ENCODE results near the gene PRDX5. TPM values are rescaled to one million over a fixed set of nuclear protein-coding genes. Genes with fewer than 3 reads are reported as not detected.

PRDX5 gene
- total RNA-seq, 1 experiment from 2014 or later: 165 TPM

GRCh38 chr11:64349404-64349803, 31.5 kb downstream of the PRDX5 start:
- BruUV-seq (replicated peaks): no TSS peak
- H3K4me3 Mint-ChIP-seq (ENCODE audit: low read depth, unreplicated experiment): no peak overlapping the region
- no peaks in the 10 kb centered on the region for H3K27me3 Mint-ChIP-seq (ENCODE audit: unreplicated experiment)
- peaks cover 9% of the 10 kb centered on the region for H3K4me1 Mint-ChIP-seq (ENCODE audit: low read depth, unreplicated experiment)
- intact Hi-C loops (cut with micrococcal nuclease; ENCODE audit: unreplicated experiment): no loop called here
- CTCF ChIA-PET: interaction anchor here (0.6 to 1.5 kb wide), 2 partner anchors 8 to 26 kb away, joined by 3 to 5 read pairs; no protein-coding TSS in a partner anchor
- no peak for DNase-seq
- no peak overlapping the region for H3K27ac Mint-ChIP-seq (ENCODE audit: unreplicated experiment)
- H3K9me3 Mint-ChIP-seq (ENCODE audit: low read depth, unreplicated experiment): no peaks in the 10 kb centered on the region
- no peak for TF ChIP-seq CTCF (IDR thresholded peaks at IDR 0.05; ENCODE audit: unreplicated experiment)
- H3K36me3 Mint-ChIP-seq (ENCODE audit: insufficient read depth, unreplicated experiment): no peaks in the 10 kb centered on the region

- Mint-ChIP-seq H3K9me3 (ENCODE audit: low read depth, unreplicated experiment) (no peaks in the 10 kb centered on the region), H3K4me3 (ENCODE audit: low read depth, unreplicated experiment) (no peak overlapping the region), H3K4me1 (ENCODE audit: low read depth, unreplicated experiment) (peaks cover 9% of the 10 kb centered on the region), H3K27me3 (ENCODE audit: unreplicated experiment) (no peaks in the 10 kb centered on the region), H3K27ac (ENCODE audit: unreplicated experiment) (no peak overlapping the region), H3K36me3 (ENCODE audit: insufficient read depth, unreplicated experiment) (no peaks in the 10 kb centered on the region)
- intact Hi-C loops (cut with micrococcal nuclease; ENCODE audit: unreplicated experiment): no loop called here
- DNase-seq: no peak
- no peak for TF ChIP-seq CTCF (IDR thresholded peaks at IDR 0.05; ENCODE audit: unreplicated experiment)
- CTCF ChIA-PET: interaction anchor here (4.6 kb wide), 1 partner anchor 34 kb away, joined by 168 read pairs; the partner anchor contains the start of genes PRDX5 and TRMT112
- no TSS peak for BruUV-seq (replicated peaks)
Observed at GRCh38 chr11:64351136-64351631, 33.3 kb downstream of the PRDX5 start.

- H3K9me3 Mint-ChIP-seq (ENCODE audit: low read depth, unreplicated experiment): no peaks in the 10 kb centered on the region
- peaks cover 13% of the 10 kb centered on the region for H3K4me1 Mint-ChIP-seq (ENCODE audit: low read depth, unreplicated experiment)
- CTCF ChIA-PET: interaction anchor here (0.6 to 4.6 kb wide), 3 partner anchors 10 to 1307 kb away, joined by 3 to 168 read pairs (median 3); partner anchors contain the start of genes PRDX5 and TRMT112
- no peak overlapping the region for H3K4me3 Mint-ChIP-seq (ENCODE audit: low read depth, unreplicated experiment)
- intact Hi-C loops (cut with micrococcal nuclease; ENCODE audit: unreplicated experiment): no loop called here
- H3K27ac Mint-ChIP-seq (ENCODE audit: unreplicated experiment): no peak overlapping the region
- TF ChIP-seq CTCF (IDR thresholded peaks at IDR 0.05; ENCODE audit: unreplicated experiment): no peak
- no peaks in the 10 kb centered on the region for H3K36me3 Mint-ChIP-seq (ENCODE audit: insufficient read depth, unreplicated experiment)
- DNase-seq: no peak
- no peaks in the 10 kb centered on the region for H3K27me3 Mint-ChIP-seq (ENCODE audit: unreplicated experiment)
- BruUV-seq (replicated peaks): no TSS peak
Observed at GRCh38 chr11:64352099-64352994, 34.4 kb downstream of the PRDX5 start.

GRCh38 chr11:64352995-64353714, 35.2 kb downstream of the PRDX5 start:
- peaks cover 14% of the 10 kb centered on the region for H3K4me1 Mint-ChIP-seq (ENCODE audit: low read depth, unreplicated experiment)
- intact Hi-C loops (cut with micrococcal nuclease; ENCODE audit: unreplicated experiment): no loop called here
- no peaks in the 10 kb centered on the region for H3K9me3 Mint-ChIP-seq (ENCODE audit: low read depth, unreplicated experiment)
- TF ChIP-seq CTCF (IDR thresholded peaks at IDR 0.05; ENCODE audit: unreplicated experiment): no peak
- CTCF ChIA-PET: interaction anchor here (0.6 to 4.6 kb wide), 4 partner anchors 10 to 1308 kb away, joined by 3 to 168 read pairs (median 12); partner anchors contain the start of genes PRDX5 and TRMT112
- H3K27ac Mint-ChIP-seq (ENCODE audit: unreplicated experiment): no peak overlapping the region
- BruUV-seq (replicated peaks): no TSS peak
- no peak for DNase-seq
- H3K36me3 Mint-ChIP-seq (ENCODE audit: insufficient read depth, unreplicated experiment): peaks cover 6% of the 10 kb centered on the region
- no peak overlapping the region for H3K4me3 Mint-ChIP-seq (ENCODE audit: low read depth, unreplicated experiment)
- no peaks in the 10 kb centered on the region for H3K27me3 Mint-ChIP-seq (ENCODE audit: unreplicated experiment)

Data from Calu3 (cell line).